HG03280 (cell line): ENCODE data around the gene PNMA6A.
A peak's percentile ranks its signal among the peaks of the same experiment; 100 is the strongest.
"Not testable (repeated sequence)": the region's sequence is repeated elsewhere in the genome, so short reads cannot be mapped to it uniquely, and the experiment has no call there.

Source experiments
- ATAC-seq: cut with Tn5 transposase; IDR thresholded peaks from one replicate; pipeline ENCODE4 v1.9.1; 2021; ENCODE audit warnings: mild to moderate bottlenecking, moderate library complexity; ENCODE audit not compliant: unreplicated experiment

The PNMA6A gene

GRCh38 chrX:153074935-153075334 lies 2.7 kb downstream of the PNMA6A start:
- no peak for ATAC-seq

GRCh38 chrX:153075366-153075765 lies 3.1 kb downstream of the PNMA6A start:
- ATAC-seq = no peak

- ATAC-seq = not testable (repeated sequence)
These were observed 5.3 kb downstream of the PNMA6A start for GRCh38 chrX:153077437-153078135.

GRCh38 chrX:153083238-153083923 lies 11.1 kb downstream of the PNMA6A start:
- ATAC-seq = not testable (repeated sequence)

- ATAC-seq = no peak
These were observed 30.2 kb downstream of the PNMA6A start for GRCh38 chrX:153102418-153102817.

DNA sequence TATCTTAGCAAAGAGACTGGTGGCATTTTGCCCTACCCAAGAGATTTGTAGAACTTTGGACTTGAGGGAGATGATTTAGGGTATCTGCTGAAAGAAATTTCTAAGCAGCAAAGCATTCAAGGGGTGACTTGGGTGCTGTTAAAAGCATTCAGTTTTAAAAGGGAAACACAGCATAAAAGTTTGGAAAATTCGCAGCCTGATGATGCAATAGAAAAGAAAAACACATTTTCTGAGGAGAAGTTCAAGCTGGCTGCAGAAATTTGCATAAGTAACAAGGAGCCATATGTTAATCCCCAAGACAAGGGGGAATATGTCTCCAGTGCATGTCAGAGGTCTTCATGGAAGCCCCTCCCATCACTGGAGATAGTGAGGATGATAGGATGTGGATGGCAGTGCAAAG lies 32.7 kb downstream of the PNMA6A start:
- ATAC-seq = not testable (repeated sequence)

DNA sequence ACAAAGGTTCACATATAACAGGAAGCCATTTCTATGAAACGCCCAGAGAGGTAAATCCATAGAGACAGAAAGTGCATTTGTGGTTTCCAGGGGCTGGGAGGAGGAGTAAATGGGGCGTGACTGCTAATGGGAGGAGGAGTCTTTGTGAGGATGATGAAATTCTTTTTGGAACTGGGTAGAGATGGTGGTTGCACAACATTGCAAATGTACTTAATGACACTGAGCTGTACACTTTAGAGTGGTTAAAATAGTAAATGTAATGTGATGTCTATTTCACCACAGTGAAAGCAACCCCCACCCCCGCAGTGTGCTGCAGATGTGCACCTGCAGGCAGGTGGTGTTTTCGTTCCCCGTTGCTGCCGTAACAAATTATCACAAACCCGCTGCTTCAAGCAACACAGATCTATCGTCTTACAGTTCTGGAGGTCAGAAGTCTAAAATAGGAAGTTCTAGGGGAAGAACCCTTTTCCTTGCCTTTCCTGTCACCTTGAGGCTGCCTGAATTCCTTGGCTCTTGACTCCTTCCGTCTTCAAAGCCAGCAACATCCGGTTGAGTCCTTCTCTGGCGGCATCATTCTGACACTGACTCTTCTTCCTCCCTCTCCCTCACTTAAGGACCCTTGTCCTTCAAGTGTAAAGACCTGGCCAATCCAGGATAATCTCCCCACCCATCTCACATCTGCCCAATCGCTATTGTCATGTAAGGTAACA lies 34.0 kb downstream of the PNMA6A start:
- ATAC-seq = peak; percentile 66

- ATAC-seq = not testable (repeated sequence)
These were observed 38.5 kb downstream of the PNMA6A start for GRCh38 chrX:153110735-153111134.

DNA sequence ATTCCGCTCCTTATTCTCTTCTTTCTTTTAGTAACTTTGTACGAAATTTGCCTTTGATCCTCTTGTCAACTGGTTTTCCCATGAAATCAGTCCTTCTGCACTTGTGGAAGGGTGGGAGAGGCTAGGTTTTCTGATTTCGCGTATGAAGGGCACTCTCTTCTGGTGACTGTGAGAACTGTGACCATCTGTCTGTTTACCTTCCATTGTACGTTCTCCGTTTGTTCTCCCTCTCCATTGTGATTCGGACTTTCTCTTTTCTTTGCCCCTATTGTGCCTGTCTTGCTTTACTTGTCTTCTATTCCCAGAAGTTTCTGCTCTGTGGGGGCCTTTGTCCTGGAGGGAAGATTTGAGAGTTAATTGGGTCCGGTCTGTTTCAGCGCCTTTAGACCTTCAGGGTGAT lies 41.6 kb downstream of the PNMA6A start:
- ATAC-seq = not testable (repeated sequence)

- not testable (repeated sequence) for ATAC-seq
These were observed 45.5 kb downstream of the PNMA6A start for GRCh38 chrX:153117754-153118153.

DNA sequence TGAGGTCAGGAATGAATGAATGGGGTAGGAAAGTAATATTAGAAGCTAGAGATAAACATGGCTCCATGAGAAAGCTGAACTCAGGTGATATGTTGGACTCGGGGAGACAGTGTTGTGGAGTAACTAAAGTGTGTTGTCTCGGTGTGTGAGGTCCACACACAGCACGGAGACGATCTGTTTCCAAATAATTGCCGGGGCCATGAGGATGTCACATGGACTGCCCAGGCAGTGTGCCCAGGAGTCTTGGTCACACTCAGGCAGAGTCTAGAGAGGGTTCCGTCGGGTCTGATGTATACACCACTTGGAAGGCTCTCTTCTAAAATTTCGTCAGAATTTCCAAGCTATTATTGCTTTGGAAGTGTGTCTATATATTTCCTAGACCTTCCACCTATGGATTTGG lies 48.0 kb downstream of the PNMA6A start:
- not testable (repeated sequence) for ATAC-seq

DNA sequence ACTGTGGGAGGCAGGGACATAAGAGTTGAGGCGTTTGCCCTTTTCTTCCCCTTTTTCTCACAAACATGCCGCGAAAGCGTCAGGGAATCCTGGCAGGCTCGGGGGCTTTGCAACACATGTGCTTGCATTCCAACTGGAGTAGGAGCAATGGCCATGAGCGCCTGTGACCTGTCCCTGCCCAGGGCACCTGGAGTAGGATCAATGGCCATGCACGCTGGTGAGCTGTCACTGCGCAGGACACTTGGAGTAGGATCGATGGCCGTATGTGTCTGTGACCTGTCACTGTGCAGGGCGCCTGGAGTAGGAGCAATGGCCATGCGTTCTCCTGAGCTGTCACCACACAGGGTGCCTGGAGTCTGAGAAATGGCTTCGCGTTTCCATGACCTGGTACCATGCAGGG lies 51.2 kb downstream of the PNMA6A start:
- ATAC-seq = not testable (repeated sequence)
